ENCODE measurements around the gene EGLN1.
"Not testable (repeated sequence)": the region's sequence is repeated elsewhere in the genome, so short reads cannot be mapped to it uniquely, and the experiment has no call there.

The EGLN1 gene

GRCh38 chr1:231354330-231355020 lies 67.6 kb downstream of the EGLN1 start:
- TF ChIP-seq CTCF (IDR thresholded peaks at IDR 0.05; ENCODE audit: low read depth, low read length, missing control alignments): no peak
- no peak for DNase-seq (ENCODE audit: extremely low read depth, low read depth)
- H3K4me3 ChIP-seq (replicated peaks; ENCODE audit: low read depth, low read length): no peak overlapping the region

DNA sequence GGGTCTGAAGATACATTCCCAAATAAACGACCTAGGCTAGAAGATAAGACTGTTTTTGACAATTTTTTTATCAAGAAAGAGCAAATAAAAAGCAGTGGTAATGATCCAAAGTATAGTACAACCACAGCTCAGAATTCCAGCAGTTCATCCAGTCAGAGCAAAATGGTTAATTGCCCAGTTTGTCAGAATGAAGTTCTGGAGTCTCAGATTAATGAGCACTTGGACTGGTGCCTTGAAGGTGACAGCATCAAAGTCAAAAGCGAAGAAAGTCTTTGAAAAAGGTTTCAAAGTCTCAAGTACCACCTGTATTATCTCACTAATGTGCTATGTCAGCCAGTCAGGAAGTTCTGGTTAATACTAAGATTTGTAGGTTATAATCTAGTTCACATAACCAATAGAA lies 69.0 kb downstream of the EGLN1 start:
- TF ChIP-seq CTCF (IDR thresholded peaks at IDR 0.05; ENCODE audit: low read depth, low read length, missing control alignments): no peak
- DNase-seq (ENCODE audit: extremely low read depth, low read depth): no peak
- H3K4me3 ChIP-seq (replicated peaks; ENCODE audit: low read depth, low read length): no peak overlapping the region

DNA sequence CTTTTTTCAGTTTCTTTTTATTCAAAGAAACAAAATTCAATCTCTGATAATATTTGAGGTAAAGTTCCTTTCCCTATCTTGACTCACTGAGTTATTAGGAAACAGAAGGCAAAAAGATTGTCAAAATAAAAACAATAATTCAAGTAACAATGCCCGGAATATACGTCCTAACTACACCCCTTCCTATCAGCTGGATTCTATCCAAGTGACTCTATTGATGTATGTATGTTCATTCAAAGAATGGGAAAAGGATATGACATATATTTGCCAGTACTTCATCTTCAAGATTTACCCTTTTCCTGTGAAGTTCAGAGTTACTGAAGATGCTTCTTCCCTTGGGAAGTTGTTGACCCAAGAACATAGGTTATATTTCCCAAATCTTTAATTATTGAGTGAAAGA lies 70.3 kb downstream of the EGLN1 start:
- TF ChIP-seq CTCF (IDR thresholded peaks at IDR 0.05; ENCODE audit: low read depth, low read length, missing control alignments): no peak
- no peak for DNase-seq (ENCODE audit: extremely low read depth, low read depth)
- no peak overlapping the region for H3K4me3 ChIP-seq (replicated peaks; ENCODE audit: low read depth, low read length)

GRCh38 chr1:231348856-231349255 lies 73.2 kb downstream of the EGLN1 start:
- not testable (repeated sequence) for DNase-seq (ENCODE audit: extremely low read depth, low read depth); H3K4me3 ChIP-seq (replicated peaks; ENCODE audit: low read depth, low read length)

DNA sequence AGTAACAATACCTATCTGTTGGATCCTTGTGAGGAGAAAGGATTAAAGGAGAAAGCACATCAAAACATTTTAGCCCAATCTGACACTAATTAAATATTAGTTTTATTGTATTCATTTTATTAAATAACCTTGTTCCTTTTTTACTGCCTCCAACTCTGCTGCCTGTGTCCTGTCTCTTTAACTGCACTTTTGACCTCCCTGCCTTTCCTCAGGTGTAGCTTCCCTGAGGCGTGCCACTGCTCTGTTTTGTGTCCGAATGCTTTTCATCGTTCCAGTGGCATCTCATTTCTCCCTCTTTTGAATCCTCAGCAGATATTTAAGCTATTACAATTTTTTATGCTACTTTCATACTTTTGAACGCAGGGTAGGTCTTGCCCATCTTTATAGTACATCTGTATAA lies 73.6 kb downstream of the EGLN1 start:
- no peak for DNase-seq (ENCODE audit: extremely low read depth, low read depth)
- TF ChIP-seq CTCF (IDR thresholded peaks at IDR 0.05; ENCODE audit: low read depth, low read length, missing control alignments): no peak
- H3K4me3 ChIP-seq (replicated peaks; ENCODE audit: low read depth, low read length): no peak overlapping the region

DNA sequence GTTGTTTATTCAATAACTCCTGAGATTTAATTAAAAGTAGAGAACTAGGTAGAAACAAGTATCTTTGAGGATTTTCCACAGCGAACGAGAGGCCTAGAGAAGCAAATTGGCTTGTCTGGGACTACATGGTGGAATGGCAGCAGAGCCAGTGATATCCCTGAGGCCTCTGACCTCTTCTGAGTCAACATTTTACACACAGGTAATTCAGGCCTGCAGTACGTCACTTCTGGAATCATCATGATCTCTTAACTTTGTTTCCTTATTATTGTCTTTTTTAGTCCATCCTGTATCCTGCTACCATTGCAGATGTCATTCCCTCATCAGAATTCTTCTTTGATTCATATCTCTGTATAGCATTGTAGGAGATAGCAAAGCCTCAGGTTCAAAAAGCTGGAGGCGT lies 74.1 kb downstream of the EGLN1 start:
- no peak for TF ChIP-seq CTCF (IDR thresholded peaks at IDR 0.05; ENCODE audit: low read depth, low read length, missing control alignments)
- no peak for DNase-seq (ENCODE audit: extremely low read depth, low read depth)
- no peak overlapping the region for H3K4me3 ChIP-seq (replicated peaks; ENCODE audit: low read depth, low read length)

DNA sequence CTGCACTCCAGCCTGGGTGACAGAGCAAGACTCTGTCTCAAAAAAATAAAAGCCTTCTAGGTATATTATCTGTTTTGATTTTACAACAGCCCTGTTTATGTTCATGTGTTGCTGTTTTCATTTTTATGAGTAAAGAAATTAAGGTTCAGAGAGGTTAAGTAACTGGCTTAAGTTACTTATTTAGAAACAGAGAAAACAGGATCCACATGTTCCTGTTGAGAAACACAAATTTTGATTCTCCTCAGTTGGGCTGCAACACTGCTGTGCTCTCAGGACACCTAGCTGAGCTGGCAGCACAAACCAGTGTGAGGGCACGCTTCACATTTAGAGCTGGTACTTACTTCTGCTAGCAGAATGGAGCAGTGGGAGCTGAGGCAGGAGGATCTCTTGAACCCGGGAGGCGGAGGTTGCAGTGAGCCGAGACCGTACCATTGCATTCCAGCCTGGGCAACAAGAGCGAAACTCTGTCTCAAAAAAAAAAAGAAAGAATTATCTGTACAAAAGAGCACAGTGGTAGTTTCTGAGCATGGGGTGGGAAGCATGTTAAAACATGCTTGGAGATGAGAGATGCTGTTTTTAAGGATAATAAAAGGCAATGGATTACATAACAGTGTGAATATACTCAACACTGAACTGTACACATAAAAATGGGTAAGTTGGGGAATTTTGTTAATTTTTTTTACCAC lies 81.6 kb downstream of the EGLN1 start:
- H3K4me3 ChIP-seq (replicated peaks; ENCODE audit: low read depth, low read length): no peak overlapping the region
- TF ChIP-seq CTCF (IDR thresholded peaks at IDR 0.05; ENCODE audit: low read depth, low read length, missing control alignments): no peak
- no peak for DNase-seq (ENCODE audit: extremely low read depth, low read depth)
